ENCODE results near the gene SUDS3. TPM values are rescaled to one million over a fixed set of nuclear protein-coding genes. Genes with fewer than 3 reads are reported as not detected.
A peak's percentile ranks its signal among the peaks of the same experiment; 100 is the strongest.

Gene SUDS3
- total and polyA plus RNA-seq, 2 donors (not counting 1 experiment from before 2014, with no cell fraction given) = 12.1 to 53.9 TPM

DNA sequence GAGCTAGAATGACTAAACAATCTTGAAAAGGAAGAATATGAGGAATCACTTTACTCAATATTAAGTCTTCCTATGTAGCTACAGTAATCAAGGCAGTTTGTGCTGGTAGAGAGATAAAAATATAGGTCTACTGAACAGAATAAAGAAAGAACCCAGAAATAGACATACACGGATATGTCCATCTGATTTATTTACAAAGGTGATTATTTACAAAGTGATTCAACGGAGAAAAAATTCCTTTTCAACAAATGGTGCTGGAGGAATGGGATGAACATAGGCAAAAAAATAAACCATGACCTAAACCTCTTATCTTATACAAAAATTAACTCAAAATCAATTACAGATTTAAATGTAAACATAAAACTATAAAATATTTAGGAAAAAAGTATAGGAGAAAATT, 40.2 kb upstream of the SUDS3 start:
- Histone ChIP-seq H3K27me3 (replicated peaks in 1 of 4; ENCODE audit: control extremely low read depth in 1 of 4, control insufficient read depth in 3 of 4, insufficient read depth in 4 of 4, low read length in 3 of 4) (no peaks in the 10 kb centered on the region), H2AFZ (ENCODE audit: insufficient read depth, low read depth, low read length, poor library complexity, severe bottlenecking) (no peak overlapping the region), H3K27ac (ENCODE audit: low read length in 2 of 2) (no peak overlapping the region), H3K9me3 (ENCODE audit: control extremely low read depth in 1 of 3, control insufficient read depth in 2 of 3, insufficient read depth in 1 of 3, low read length in 2 of 3) (no peaks in the 10 kb centered on the region), H3K4me2 (replicated peaks; ENCODE audit: low read depth, low read length, poor library complexity, severe bottlenecking) (no peak overlapping the region), H3K79me2 (ENCODE audit: control insufficient read depth, insufficient read depth, low read length) (peaks cover 84% of the 10 kb centered on the region), H3K4me1 (ENCODE audit: control insufficient read depth in 2 of 2, insufficient read depth in 2 of 2, low read length in 2 of 2) (peaks cover 1 to 7% of the 10 kb centered on the region in 2 donors), H3K36me3 (replicated peaks in 1 of 2; ENCODE audit: control extremely low read depth in 1 of 2, control insufficient read depth in 1 of 2, extremely low read depth in 1 of 2, insufficient read depth in 2 of 2, low read length in 1 of 2) (peaks cover 1 to 3% of the 10 kb centered on the region in 2 experiments), H3K9ac (ENCODE audit: low read length) (no peak overlapping the region), H4K20me1 (ENCODE audit: control insufficient read depth, insufficient read depth, low read length, poor library complexity, severe bottlenecking) (no peaks in the 10 kb centered on the region), H3K4me3 (ENCODE audit: control extremely low read depth in 1 of 5, extremely low read depth in 1 of 5, insufficient read depth in 1 of 5, low read depth in 2 of 5, low read length in 4 of 5) (no peak overlapping the region)
- ATAC-seq (ENCODE audit: low read depth) (no peak), DNase-seq (no peak)
- Mint-ChIP-seq H3K9me3 (ENCODE audit: insufficient read depth) (peaks cover 4% of the 10 kb centered on the region), H3K27ac (no peak overlapping the region), H3K27me3 (no peaks in the 10 kb centered on the region), H3K4me3 (no peak overlapping the region), H3K4me1 (peaks cover 35% of the 10 kb centered on the region)
- no peak for TF ChIP-seq EZH2 (IDR thresholded peaks at IDR 0.05; ENCODE audit: borderline replicate concordance, insufficient read depth, low read depth, low read length, poor library complexity, severe bottlenecking)
- TF ChIP-seq, protein P1, sequence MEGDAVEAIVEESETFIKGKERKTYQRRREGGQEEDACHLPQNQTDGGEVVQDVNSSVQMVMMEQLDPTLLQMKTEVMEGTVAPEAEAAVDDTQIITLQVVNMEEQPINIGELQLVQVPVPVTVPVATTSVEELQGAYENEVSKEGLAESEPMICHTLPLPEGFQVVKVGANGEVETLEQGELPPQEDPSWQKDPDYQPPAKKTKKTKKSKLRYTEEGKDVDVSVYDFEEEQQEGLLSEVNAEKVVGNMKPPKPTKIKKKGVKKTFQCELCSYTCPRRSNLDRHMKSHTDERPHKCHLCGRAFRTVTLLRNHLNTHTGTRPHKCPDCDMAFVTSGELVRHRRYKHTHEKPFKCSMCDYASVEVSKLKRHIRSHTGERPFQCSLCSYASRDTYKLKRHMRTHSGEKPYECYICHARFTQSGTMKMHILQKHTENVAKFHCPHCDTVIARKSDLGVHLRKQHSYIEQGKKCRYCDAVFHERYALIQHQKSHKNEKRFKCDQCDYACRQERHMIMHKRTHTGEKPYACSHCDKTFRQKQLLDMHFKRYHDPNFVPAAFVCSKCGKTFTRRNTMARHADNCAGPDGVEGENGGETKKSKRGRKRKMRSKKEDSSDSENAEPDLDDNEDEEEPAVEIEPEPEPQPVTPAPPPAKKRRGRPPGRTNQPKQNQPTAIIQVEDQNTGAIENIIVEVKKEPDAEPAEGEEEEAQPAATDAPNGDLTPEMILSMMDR (IDR thresholded peaks at IDR 0.05) = no peak
- POLR2A ChIA-PET = no interaction called here
- no CpG with 5 or more reads among the region's 2 CpGs for WGBS (ENCODE audit: insufficient coverage)
- CTCF ChIA-PET = no interaction called here
- intact Hi-C loops (cut with micrococcal nuclease) = no loop called here

DNA sequence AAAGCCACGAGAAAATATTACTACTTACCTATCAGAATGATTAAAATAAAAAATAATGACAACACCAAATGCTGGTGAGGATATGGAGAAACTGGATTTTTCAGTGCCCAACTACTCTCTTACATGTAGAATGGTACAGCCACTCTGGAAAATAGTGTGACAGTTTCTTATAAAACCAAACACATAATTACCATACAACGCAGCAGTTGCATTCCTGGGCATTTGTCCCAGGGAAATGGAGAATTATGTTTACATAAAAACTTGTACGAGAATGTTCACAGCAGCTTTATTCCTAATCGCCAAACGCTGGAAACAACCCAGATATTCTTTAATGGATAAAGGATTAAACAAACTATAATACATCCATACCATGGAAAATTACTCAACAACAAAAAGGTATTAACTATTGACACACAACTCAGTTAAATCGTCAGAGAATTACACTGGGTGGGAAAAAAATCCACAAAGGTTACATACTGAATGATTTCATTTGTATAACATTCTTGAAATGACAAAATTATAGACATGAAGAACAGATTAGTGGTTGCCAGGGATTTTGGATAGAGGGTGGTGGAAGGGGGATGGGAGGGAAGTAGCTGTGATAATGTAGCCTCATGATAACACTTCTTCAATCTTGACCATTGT, 39.0 kb upstream of the SUDS3 start:
- Histone ChIP-seq H3K9me3 (ENCODE audit: control extremely low read depth in 1 of 3, control insufficient read depth in 2 of 3, insufficient read depth in 1 of 3, low read length in 2 of 3) (no peaks in the 10 kb centered on the region), H3K79me2 (ENCODE audit: control insufficient read depth, insufficient read depth, low read length) (peaks cover 86% of the 10 kb centered on the region), H3K4me2 (replicated peaks; ENCODE audit: low read depth, low read length, poor library complexity, severe bottlenecking) (no peak overlapping the region), H3K27ac (ENCODE audit: low read length in 2 of 2) (peak overlapping the region in 1 of 2 donors; percentile 14), H3K9ac (ENCODE audit: low read length) (no peak overlapping the region), H3K4me3 (ENCODE audit: control extremely low read depth in 1 of 5, extremely low read depth in 1 of 5, insufficient read depth in 1 of 5, low read depth in 2 of 5, low read length in 4 of 5) (no peak overlapping the region), H4K20me1 (ENCODE audit: control insufficient read depth, insufficient read depth, low read length, poor library complexity, severe bottlenecking) (no peaks in the 10 kb centered on the region), H3K27me3 (replicated peaks in 1 of 4; ENCODE audit: control extremely low read depth in 1 of 4, control insufficient read depth in 3 of 4, insufficient read depth in 4 of 4, low read length in 3 of 4) (no peaks in the 10 kb centered on the region), H3K4me1 (ENCODE audit: control insufficient read depth in 2 of 2, insufficient read depth in 2 of 2, low read length in 2 of 2) (peaks cover 0 to 5% of the 10 kb centered on the region in 2 donors), H2AFZ (ENCODE audit: insufficient read depth, low read depth, low read length, poor library complexity, severe bottlenecking) (no peak overlapping the region), H3K36me3 (replicated peaks in 1 of 2; ENCODE audit: control extremely low read depth in 1 of 2, control insufficient read depth in 1 of 2, extremely low read depth in 1 of 2, insufficient read depth in 2 of 2, low read length in 1 of 2) (peaks cover 1 to 3% of the 10 kb centered on the region in 2 experiments)
- H3K4me3 Mint-ChIP-seq = no peak overlapping the region
- DNase-seq (no peak), ATAC-seq (ENCODE audit: low read depth) (no peak)
- ChIA-PET POLR2A (no interaction called here), CTCF (interaction anchor here (1.2 kb wide), 1 partner anchor 36 kb away, joined by 3 read pairs; no protein-coding TSS in a partner anchor)
- intact Hi-C loops (cut with micrococcal nuclease) = no loop called here
- no peak overlapping the region for H3K27ac Mint-ChIP-seq
- peaks cover 4% of the 10 kb centered on the region for H3K9me3 Mint-ChIP-seq (ENCODE audit: insufficient read depth)
- no CpG with 5 or more reads among the region's 6 CpGs for WGBS (ENCODE audit: insufficient coverage)
- H3K4me1 Mint-ChIP-seq = peaks cover 31% of the 10 kb centered on the region
- H3K27me3 Mint-ChIP-seq = no peaks in the 10 kb centered on the region
- TF ChIP-seq EZH2 (IDR thresholded peaks at IDR 0.05; ENCODE audit: borderline replicate concordance, insufficient read depth, low read depth, low read length, poor library complexity, severe bottlenecking) = no peak
- TF ChIP-seq, protein P1 (IDR thresholded peaks at IDR 0.05) = no peak
